GM13976 (cell line): ENCODE data around the gene CASP2.

Source experiments
- DNase-seq: peaks from one replicate; pipeline ENCODE4 v3.0.0; 2012; ENCODE audit warnings: low spot score
- in situ Hi-C: fragments of 300-500 bp; cut with MboI; formaldehyde crosslinking; loops from one replicate; pipeline ENCODE4 v1.12.0; 2022; ENCODE audit warnings: low sequenced_read_pairs, mixed read lengths, inconsistent platforms; ENCODE audit not compliant: unreplicated experiment
- TF ChIP-seq, protein P1 (sequence below): IDR thresholded peaks from 2 replicates; pipeline ENCODE4 v1.5.1; 2012; ENCODE audit warnings: borderline replicate concordance, mild to moderate bottlenecking; ENCODE audit not compliant: insufficient read depth; ENCODE audit errors: extremely low read depth, missing control alignments, control extremely low read depth

Gene CASP2

DNA sequence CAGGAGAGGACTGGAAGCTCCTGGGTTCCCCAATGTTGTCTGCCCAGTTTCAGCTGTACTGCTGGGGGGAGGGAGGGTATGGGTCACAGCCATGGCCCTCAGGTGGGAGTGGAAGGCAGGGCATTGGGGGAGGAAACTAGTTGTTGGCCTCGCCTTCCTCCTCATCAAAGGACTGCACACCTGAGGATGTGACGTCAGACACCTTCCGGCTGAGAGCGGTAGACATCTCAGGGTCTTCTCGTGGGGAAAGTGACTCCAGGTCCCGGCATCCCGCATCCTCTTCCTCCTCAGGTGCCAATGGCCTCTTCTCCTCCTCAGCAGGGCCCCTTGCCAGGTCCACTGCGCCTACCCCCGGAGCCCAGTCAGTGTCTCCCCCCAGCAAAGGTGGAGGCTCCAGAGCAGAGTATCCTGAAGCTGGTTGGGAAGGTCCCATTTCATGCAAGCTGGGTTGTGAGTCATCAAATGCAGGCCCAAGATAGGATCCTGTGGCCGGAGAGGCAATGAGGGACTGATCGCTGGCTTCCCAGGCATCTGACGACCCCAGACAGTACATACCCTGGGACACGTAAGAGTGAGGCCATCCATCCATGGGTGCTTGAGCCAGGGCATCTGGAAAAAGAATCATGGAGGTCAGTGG is 68.4 kb downstream of the CASP2 start:
- no peak for DNase-seq
- in situ Hi-C loops: no loop called here
- TF ChIP-seq, protein P1, sequence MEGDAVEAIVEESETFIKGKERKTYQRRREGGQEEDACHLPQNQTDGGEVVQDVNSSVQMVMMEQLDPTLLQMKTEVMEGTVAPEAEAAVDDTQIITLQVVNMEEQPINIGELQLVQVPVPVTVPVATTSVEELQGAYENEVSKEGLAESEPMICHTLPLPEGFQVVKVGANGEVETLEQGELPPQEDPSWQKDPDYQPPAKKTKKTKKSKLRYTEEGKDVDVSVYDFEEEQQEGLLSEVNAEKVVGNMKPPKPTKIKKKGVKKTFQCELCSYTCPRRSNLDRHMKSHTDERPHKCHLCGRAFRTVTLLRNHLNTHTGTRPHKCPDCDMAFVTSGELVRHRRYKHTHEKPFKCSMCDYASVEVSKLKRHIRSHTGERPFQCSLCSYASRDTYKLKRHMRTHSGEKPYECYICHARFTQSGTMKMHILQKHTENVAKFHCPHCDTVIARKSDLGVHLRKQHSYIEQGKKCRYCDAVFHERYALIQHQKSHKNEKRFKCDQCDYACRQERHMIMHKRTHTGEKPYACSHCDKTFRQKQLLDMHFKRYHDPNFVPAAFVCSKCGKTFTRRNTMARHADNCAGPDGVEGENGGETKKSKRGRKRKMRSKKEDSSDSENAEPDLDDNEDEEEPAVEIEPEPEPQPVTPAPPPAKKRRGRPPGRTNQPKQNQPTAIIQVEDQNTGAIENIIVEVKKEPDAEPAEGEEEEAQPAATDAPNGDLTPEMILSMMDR: no peak
